Brain pericyte (primary cell): ENCODE data around the gene MAP7.

Source experiments
- DNase-seq: peaks from one replicate; pipeline ENCODE4 v3.0.0-alpha.2; 2012; ENCODE audit warnings: low read depth, low spot score

Gene MAP7

DNA sequence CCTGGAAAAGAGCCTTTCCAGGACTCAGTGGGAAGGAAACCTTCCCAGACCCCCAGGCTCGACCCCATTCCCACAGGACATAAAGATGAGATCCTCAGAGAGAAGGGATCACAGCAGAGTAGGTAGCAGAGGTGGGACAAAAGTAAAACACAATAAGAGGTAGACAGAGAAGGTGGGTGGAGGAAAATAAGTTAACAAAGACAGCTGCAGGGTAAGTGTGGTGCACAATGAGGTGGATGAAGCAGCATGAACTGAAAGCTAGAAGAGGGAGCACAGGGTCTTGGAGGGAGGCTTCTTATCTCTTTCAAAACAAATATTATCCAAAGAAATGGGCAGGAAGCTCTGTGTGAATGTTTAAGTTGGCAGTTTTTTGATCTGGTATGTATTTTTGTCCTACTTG, 14.0 kb upstream of the MAP7 start:
- DNase-seq, result no peak

DNA sequence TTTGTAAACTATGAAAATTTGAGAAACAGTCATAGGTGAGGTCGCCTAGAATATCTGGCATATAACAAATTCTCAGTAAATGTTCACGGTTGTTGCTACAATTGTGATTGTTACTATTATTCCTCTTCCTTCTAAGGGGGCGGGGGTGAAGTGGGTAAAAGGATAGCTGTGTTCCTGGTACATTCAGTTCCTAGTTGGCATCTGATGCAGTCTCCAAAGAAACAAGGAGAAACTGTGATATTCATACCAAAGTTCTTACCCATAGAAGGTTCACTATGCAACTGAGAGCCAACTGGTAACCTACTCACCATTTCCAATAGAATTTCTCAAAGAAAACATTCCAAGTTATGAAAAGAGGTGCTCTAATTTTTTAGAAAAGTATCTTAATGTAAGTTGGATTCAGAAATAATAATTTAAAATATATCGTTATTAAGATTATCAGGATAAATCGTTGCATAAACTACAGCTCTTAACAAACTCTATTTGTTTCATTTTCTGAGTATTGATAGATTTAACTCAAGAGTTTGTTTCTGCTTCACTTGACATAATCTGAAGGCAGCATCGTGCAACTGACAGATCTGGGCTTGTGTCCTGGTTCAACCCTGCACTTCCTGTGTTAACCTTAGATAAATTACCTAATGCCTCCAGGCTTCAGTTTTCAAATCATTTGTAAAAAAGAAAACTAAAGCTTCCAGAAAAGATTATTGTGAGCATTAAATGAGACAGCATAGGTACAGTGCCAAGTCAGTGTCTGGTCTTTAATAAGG, 13.3 kb upstream of the MAP7 start:
- DNase-seq, result no peak

DNA sequence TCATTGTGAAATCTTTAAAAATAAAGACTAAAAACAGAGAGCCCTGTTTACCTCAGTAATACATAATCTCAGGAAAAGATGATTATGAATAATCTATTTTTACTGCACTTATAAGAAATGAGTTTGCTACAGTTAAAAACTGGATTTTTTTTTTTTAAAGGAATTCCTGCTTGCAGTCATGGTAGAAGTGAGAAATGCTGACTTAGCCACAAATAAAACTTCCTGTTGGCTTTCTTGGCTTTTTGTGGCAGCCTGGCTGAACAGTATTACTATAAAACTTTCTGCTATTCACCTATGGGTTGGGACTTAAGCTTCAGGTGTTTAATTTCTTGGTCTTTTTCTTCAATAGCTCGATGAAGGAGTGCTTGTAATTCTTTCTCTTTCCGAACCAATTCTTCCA, 12.0 kb upstream of the MAP7 start:
- DNase-seq, result no peak

DNA sequence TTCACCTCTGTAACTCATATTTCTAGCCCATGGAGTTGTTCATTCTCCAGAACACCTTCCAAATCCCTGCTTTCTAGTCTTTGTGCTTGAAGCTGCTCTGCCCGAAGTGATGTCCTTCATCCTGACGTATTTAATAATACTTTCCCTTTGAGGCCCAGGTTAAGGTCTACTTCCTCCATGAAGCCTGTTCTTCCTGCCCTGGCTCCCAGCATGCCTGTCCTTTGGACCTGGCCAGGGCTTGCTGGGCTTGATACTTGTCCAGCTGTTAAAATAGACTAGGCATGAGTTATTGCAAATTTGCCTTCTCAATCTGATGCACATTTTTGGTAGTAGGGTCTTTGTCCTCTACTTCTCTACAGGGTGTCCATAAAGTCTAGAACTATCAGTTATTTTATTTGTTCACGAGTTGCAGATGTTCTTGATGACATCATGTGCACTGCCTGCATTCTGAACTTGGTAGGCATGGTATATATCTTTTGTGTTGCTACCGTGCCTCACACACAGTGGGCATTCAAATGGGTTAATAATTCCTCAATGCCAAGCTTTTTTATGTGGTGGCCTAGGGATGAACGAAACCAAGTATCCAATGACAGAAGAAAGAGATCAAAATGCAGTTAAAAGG, 3.1 kb upstream of the MAP7 start:
- DNase-seq, result no peak

DNA sequence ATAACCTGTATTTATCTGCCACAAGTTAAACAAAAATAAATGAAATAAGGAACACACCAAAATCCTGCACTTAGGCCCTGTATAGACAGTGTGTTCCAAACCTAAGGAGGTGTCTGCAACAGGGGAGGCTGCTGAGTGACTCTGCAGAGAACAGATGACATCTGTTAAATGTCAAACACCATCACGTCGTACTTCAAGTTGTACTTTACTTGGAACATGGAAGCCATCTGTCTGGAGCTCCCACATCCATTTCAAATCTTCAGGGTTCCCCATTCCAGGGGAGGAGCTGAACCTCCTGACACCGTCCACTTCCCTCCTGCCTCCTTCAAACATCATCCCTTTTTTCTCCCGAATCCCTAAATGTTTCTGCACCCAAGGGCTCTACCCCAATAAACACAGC, 1.8 kb upstream of the MAP7 start:
- DNase-seq, result no peak

DNA sequence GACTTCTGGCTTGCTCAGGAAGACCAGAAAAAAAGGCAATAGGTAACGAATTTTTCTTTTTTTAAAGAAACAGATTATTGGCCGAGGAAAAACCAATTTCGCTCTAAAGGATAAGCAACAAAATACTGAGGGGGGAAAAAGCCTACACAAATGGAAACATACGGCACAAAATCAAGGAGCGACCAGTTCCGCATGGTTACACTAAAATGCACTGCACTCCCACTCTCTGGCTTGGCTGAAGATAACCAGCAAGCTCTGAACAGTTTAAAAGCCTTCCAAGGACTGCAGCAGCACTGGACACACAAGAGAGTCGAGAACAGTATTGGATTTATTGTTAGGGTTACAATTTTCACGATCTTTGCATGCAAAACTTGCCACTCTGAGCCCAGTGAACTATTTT, 881 bp upstream of the MAP7 start:
- no peak for DNase-seq

DNA sequence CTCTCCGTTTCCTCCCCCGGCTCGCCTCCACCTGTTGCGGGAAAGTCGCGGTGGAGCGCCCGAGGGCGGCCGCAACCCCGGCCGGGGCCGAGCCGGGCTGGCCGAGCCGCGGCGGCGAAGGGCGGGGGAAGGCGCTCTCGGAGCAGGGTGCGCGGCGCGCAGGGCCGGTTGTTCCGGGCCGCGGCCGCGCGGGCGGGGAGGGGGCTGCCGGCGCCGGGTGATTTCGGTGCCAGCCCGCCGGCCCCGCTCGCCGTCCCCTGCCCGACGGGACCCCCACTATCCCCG, 235 bp downstream of the MAP7 start:
- no peak for DNase-seq

DNA sequence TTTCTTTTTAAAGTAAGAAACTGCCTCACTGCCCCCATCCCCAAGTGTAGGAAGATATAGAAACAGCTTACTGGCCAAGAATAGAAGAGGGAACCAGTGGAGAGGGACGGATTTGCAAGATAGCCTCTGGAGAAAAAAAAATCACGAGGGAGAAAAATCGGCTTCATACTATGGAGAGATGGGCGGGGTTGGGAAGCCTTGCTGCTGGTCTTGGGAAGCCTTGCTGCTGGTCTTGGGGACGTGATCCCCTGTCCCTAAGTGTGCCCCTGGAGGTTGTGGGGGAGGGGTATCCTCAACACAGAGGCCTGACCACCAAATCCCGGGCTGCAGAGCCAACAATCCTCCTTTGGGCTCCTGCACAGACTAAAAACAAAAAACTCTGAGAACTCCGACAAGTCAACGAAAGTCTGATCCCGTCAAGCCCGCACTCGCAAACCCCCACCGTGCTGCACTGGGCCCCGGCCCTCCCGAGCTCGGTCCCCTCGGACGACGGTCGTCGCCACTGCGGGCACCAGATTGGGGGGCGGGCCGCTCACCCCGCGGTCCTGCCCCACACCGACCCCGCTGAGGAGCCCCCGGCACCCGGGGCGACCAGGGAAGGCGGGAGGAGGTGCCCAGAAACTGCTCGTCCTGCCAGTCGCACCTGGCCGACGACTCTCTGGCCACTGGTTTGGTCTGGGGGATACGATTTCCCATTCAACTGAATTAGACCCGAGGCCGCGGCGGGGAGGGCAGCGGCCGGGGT, 750 bp downstream of the MAP7 start:
- DNase-seq, result no peak

DNA sequence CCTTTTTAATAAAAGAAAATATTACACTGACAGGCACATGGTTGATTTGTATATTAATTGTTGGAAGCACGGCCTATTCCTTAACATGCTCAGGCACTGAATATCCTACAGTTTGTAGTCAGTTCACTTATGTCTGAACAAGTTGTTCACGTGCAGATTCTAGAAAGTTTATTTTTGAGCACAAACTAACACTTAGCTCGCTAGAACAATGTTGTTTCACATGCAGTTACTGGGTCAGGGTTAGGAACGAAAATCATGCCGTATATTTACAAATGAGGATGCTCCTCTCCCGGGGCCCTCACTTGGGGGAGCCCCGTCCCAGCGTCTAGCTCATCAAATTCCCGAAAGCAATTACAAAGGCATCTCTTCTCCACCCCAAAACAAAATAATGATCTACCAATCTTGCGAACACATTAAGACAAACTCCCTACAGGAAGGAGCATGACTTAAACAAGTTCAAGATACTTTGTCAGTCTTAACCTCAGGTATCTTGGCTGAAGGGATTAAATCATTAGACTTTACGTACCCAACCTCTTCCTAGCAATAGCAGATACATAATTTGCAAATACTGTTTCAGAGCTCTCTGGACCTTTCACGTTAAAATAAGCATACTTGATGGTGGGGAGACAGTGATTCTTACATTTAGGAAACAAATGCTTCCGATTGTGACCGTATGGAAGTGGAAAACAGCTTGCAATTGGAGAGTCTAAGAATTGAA, 1.5 kb downstream of the MAP7 start:
- no peak for DNase-seq

DNA sequence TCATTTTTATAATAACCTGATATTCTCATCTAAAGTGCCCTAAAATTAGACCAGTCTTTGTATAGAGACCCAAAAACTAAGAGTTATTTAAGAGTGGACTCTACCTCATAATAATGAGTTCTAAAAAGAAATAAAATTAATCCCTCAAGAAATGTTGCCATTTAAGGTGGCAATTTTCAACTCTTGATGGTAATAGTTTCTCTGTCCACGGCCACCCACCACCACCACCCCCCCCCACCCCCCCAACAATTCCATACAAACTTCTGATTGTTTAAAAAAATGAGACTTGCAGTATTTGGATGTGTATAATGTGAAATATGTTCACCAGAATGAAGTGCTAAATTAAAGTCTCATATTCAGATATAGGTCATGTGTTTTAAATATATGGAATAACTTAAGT, 2.4 kb downstream of the MAP7 start:
- no peak for DNase-seq

DNA sequence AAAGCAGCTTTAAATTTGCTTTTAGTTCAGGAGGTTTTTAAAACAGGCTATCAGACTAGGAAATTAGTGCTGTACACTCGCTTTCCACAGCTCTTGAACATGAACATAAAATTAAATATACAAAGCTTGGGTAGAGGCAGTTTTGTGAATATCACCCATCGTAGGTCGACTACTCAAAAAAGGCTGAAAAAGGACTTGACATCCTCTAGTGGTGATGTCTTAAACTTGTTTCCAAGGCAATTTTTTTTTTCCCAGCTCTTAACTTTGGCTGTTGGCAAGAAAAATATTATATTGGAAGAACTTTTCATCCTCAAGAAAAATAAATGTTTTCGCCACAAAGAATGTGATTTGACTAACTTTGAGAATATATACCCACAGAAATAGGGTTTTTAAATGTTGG, 2.9 kb downstream of the MAP7 start:
- DNase-seq, result no peak

DNA sequence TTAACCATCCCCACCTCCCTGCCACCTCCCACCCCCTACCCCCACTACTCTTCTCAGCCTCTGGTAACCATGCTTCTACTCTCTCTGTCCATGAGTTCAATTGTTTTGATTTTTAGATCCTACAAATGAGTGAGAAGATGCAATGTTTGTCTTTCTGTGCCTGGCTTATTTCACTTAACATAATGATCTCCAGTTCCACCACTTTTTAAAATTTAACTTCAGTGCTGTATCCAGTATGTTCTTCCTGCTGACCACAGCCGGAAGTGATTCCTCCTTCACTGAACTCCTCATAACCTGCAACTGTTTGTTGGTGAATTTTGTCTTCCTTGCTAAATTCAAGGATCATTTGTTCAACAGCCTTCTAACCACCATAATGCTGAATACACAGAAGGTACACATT, 3.9 kb downstream of the MAP7 start:
- DNase-seq, result no peak

DNA sequence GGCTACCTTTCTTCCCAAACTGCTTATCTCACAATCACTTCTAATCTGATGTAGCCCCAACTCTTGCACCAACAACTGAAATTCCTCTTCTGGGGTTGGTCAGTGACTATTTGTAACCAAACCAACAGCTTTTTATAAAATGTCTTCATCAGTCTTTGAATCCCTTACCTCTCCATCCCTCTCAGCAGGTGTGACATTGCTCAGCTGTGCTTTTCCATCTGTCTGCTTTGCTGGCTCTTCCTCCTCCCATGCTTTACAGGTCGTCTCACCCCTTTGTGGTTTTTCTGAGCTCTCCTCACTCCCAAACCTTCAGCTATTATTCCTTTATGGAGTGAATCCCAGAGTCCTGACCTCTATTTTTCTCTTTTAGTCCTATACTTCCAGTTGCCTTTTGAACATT, 5.9 kb downstream of the MAP7 start:
- DNase-seq, result no peak

DNA sequence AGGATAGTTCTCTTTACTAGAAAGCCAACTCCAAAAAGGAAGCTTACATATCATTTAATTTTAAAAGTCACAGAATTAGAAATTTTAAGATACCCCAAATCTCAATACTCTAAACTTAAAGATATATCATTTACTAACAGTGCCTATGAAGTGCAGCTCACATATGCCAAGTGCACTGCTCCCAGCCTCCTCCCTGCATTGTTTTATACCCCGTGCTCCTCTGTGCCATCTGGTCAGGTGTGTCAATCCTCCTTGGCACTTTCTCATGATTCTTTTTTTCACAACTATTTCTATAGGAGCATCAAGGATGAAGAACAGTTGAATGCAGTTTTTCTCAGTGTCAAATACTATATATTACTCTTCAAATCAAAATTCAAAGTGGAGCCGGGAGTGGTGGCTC, 8.8 kb downstream of the MAP7 start:
- DNase-seq, result no peak

DNA sequence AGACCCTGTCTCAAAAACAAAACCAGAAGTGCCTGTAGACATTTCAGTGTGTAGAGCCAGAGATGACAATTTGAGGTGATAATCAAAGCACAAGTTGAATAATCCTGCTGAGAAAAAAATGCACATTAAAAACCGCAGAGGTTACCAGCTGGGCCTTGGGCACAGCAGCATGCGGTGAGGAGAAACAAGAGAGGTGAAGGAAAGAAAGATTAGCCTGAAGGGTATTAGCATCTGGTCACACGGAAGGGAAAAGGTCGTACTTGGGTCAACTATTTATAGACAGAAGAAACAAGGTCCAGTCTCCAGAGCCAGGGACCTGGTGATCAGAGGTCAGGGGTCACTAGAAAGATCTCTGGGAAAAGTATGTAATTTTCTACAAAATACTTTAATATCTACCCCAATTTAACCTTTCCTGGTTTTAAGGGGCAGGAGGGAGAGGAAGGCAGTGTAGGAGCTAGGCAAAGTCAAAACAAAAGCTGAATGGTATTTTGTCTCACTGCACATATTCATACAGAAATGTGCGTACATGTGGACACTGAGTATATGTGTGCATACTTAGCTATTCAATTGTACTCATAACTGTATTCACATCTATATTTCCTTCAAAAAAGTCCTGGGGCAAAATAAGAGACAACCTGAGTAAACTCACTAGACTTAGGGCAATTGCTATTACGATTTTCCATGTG, 10.1 kb downstream of the MAP7 start:
- no peak for DNase-seq

DNA sequence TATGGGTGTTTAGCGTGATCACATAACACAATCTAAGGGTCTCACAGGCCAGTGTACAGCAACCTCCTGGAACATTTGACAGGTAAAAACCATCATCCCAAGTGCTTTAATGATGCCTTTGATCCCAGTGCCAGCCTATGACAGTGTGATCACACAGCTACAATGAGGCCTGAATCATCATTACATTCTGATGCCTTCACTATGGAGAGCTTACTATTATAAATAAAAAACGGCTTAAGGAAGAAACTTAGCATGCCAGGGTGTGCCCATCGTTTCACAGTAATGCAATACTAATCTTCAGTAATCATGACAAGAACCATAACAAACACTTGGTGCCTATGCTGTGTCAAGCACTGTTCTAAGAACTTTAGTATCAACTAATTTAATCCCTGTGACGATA, 11.4 kb downstream of the MAP7 start:
- no peak for DNase-seq

DNA sequence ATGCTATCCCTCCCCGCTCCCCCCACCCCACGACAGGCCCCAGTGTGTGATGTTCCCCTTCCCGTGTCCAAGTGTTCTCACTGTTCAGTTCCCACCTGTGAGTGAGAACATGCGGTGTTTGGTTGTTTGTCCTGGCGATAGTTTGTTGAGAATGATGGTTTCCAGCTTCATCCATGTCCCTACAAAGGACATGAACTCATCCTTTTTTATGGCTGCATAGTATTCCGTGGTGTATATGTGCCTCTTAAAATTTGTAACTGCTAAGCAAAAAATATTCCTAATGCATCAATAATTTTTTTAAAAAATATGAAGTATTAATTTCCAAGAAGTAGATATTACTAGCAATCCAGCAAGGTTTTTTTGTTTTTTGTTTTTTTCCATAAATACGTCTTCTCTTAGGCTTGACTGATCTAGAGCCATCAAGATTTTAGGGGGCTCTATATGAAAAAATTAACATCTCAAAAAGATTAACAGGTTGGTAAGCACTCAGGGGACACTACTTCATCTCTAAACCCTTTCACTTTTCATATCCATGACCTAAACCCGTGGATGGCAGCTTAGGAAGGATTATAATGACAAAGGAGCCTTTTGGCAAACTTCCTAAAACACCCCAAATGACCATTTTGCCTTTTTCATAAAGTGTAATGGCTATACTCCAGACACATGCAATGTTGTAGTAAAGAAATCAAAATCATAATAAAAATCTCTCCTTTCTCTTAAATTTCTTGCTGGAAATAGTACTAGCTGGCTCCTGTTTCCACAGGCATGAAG, 14.2 kb downstream of the MAP7 start:
- DNase-seq, result no peak

DNA sequence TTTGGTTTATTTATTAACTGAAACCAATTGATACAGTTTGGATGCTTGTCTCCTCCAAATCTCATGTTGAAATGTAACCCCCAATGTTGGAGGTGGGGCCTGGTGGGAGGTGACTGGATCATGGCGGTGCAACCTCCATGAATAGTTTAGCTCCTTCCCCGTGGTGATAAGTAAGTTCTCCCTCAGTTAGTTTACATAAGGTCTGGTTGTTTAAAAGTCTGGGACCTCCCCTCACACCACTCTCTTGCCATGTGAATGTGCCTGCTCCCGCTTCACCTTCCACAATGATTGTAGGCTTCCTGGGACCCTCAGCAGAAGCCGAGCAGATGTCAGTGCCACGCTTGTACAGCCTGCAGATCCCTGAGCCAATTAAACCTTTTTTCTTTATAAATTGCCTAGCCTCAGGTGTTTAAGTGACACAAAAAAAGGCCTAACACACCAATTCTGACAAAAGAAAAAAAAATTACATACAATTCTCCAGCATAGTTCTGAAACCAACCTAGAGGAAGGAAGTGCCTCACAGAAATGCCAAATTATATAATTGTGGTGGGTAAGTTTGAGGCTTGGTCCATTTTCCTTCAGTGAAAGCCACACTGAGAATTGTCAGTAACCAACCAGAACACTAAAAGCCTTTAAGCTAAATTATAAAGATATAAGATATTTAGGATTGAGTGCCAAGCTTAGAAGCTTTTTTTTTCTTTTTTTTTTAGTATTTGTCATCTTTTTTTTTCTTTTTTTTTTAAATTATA, 15.0 kb downstream of the MAP7 start:
- DNase-seq, result no peak

DNA sequence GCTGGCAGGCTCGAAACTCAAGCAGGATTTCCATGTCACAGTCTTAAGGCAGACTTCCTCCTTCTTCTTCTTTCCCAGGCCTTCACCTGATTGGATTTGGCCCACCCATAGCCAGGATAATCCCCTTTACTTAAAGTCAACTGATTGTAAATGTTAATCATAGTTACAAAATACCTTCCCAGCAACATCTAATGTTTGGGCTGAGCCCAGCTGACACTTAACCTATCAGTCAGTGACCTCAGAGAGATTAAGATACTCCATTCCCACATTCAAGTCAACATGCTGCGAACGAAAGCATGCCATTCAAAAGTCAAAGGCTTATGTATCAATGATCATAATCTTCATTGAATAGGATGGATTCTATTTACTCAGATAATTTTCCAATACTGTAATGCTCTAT, 16.0 kb downstream of the MAP7 start:
- no peak for DNase-seq

DNA sequence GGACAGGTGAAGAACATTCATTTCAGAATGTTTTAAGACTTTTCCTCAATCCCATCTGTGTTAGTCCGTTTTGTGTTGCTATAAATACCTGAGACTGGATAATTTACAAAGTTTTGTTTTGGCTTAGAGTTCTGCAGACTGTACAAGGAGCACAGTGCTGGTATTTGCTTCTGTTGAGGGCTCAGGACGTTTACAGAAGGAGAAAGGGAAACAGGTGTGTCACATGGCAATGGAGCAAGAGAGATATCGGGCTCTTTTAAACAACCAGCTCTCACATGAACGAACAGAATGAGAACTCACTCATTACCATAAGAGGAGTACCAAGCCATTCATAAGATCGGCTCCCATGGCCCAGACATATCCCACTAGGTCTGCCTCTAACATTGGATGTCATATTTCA, 16.7 kb downstream of the MAP7 start:
- no peak for DNase-seq

DNA sequence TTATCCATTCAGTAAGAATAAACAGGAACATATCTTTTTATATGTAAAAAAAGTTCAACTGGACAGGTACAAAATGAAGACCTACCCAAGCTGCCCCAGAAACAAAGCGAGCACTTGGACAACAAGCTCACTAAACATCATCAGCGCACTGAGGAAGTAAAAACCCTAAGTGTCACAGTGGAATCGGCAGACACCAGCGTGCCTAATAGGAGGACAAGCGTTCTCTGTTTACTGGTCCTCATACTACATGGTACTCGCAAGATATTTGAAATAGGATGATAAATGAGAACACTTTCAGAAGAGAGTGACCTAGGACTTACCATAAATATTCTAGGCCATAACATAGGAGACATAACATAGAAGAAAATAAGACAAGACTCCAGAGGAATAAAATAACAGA, 18.2 kb downstream of the MAP7 start:
- DNase-seq, result no peak
